Mucosa of rectum (tissue), 2 donors: ENCODE data around the gene RNF11.

Source experiments
- H3K27ac ChIP-seq, 2 donors: one replicate each; pipeline ENCODE4 v1.7.0; 2013; ENCODE audit warnings: inconsistent platforms in 2 of 2, low read depth in 2 of 2, low read length in 2 of 2
- H3K27me3 ChIP-seq, 2 donors: one replicate each; pipeline ENCODE4 v1.7.0; 2013; ENCODE audit warnings: low read length in 2 of 2; ENCODE audit not compliant: control insufficient read depth in 2 of 2, insufficient read depth in 2 of 2
- H3K36me3 ChIP-seq, 2 donors: one replicate each; pipeline ENCODE4 v1.7.0; 2013; ENCODE audit warnings: low read length in 2 of 2; ENCODE audit not compliant: control insufficient read depth in 2 of 2, insufficient read depth in 2 of 2
- H3K4me1 ChIP-seq, 2 donors: one replicate each; pipeline ENCODE4 v1.7.0; 2013; ENCODE audit warnings: low read length in 2 of 2, mild to moderate bottlenecking in 1 of 2; ENCODE audit not compliant: control insufficient read depth in 2 of 2, insufficient read depth in 2 of 2
- H3K4me3 ChIP-seq, 2 donors: one replicate each; pipeline ENCODE4 v1.7.0; 2013; ENCODE audit warnings: low read length in 2 of 2
- H3K9ac ChIP-seq, 2 donors: one replicate each; pipeline ENCODE4 v1.7.0; 2013; ENCODE audit warnings: low read length in 2 of 2, low read depth in 1 of 2, mild to moderate bottlenecking in 1 of 2
- H3K9me3 ChIP-seq, 2 donors: one replicate each; pipeline ENCODE4 v1.7.0; 2013; ENCODE audit warnings: low read length in 2 of 2; ENCODE audit not compliant: control insufficient read depth in 2 of 2
- donor health status: healthy.
- donor health status: Normal muscosa, but diverticular disease.

RNF11 gene

DNA sequence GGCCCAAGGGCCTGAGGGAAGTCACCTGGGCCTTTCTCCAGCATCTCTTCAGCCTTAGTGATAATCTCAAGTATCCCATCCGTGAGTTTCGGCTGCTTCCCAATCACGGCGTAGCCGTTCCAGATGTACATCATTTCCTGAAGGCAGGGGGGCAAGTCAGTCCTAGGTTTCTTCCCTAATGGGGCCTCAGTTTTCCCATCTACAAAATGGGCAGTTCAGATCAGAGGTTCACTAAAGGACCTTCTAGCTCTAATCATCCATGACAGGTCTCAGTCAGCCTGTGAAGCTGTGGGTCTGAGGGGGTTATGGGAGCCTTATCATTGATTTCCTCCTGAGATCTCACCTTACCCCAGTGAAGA lies 54.4 kb downstream of the RNF11 start:
- Histone ChIP-seq H3K27ac (no peak overlapping the region), H3K4me1 (no peaks in the 10 kb centered on the region), H3K4me3 (no peak overlapping the region), H3K36me3 (peaks cover 13 to 27% of the 10 kb centered on the region in 2 donors), H3K9me3 (no peaks in the 10 kb centered on the region), H3K9ac (no peak overlapping the region), H3K27me3 (no peaks in the 10 kb centered on the region)

GRCh38 chr1:51293898-51294515 lies 57.9 kb downstream of the RNF11 start:
- Histone ChIP-seq H3K27me3 (no peaks in the 10 kb centered on the region), H3K4me3 (no peak overlapping the region), H3K36me3 (peaks cover 7 to 10% of the 10 kb centered on the region in 2 donors), H3K4me1 (peaks cover 10 to 16% of the 10 kb centered on the region in 2 donors), H3K9me3 (no peaks in the 10 kb centered on the region), H3K27ac (no peak overlapping the region), H3K9ac (no peak overlapping the region)

DNA sequence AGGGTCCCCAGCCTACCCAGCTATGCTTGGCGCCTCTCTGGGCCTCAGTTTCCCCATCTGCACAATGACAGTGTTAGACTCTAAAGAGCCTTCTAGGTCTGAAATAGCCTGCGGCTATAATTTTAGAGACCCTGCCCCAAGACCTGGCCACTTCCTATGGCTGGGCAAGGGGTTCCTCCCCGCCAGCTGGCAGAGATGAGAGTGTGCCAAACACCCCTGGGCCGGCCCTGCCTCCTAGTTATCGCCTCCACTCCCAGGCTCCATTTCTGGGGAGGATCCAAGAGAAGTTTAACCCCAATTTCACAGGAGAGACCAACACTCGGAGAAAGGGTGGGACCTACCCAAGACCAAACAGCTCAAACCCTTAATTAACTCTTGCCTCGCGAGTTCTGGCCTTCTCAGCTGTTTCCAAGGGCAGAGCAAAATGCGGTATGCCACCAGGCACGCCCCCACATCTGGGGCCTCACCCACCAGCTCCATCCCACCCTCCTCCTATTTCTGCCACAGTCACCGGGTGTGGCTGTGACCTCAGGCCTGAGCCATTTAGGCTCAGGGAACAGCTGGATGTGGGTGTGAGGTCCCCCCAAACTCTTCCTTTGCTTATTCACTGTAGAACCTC lies 58.6 kb downstream of the RNF11 start:
- Histone ChIP-seq H3K27me3 (no peaks in the 10 kb centered on the region), H3K4me1 (peaks cover 10 to 16% of the 10 kb centered on the region in 2 donors), H3K27ac (no peak overlapping the region), H3K4me3 (no peak overlapping the region), H3K36me3 (peaks cover under 1 to 5% of the 10 kb centered on the region in 2 donors), H3K9ac (no peak overlapping the region), H3K9me3 (no peaks in the 10 kb centered on the region)

DNA sequence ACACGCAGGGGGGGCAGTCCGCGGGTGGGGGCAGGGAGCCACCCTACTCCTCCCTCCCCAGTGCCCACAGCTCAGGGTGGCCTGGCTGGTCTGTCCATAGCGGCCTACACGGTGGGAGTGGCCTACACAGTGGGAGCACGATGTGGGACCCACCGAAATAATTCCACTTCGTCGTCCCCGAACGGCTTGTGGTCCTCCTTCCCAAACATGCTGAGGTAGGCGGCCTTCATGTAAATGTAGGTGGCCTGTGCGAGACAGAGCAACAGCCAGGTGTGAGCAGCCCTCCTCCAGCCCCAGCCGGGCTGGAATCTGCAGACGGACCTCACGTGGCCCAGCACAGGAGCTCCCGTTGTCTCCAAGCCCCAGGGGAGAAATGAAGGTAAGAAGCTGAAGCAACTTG lies 59.9 kb downstream of the RNF11 start:
- H3K4me3 ChIP-seq = no peak overlapping the region
- no peak overlapping the region for H3K27ac ChIP-seq
- no peaks in the 10 kb centered on the region for H3K27me3 ChIP-seq
- peaks cover 10 to 16% of the 10 kb centered on the region in 2 donors for H3K4me1 ChIP-seq
- peaks cover 2 to 4% of the 10 kb centered on the region in 2 donors for H3K36me3 ChIP-seq
- no peak overlapping the region for H3K9ac ChIP-seq
- no peaks in the 10 kb centered on the region for H3K9me3 ChIP-seq

GRCh38 chr1:51296383-51297357 lies 60.6 kb downstream of the RNF11 start:
- Histone ChIP-seq H3K27ac (peak overlapping the region in 1 of 2 donors; percentile 23), H3K27me3 (no peaks in the 10 kb centered on the region)

GRCh38 chr1:51297401-51298321 lies 61.6 kb downstream of the RNF11 start:
- H3K9ac ChIP-seq = peak overlapping the region in 1 of 2 donors; percentile 39
- peaks cover 0 to 6% of the 10 kb centered on the region in 2 donors for H3K36me3 ChIP-seq
- no peaks in the 10 kb centered on the region for H3K9me3 ChIP-seq
- peaks cover 10 to 16% of the 10 kb centered on the region in 2 donors for H3K4me1 ChIP-seq
- no peaks in the 10 kb centered on the region for H3K27me3 ChIP-seq
- H3K4me3 ChIP-seq = peak overlapping the region in 1 of 2 donors; percentile 62
- H3K27ac ChIP-seq = peak overlapping the region; percentile 10 to 23

More at GRCh38 chr1:51296383-51297357, 60.6 kb downstream of the RNF11 start:
- H3K9ac ChIP-seq = peak overlapping the region; percentile 39 to 47
- H3K36me3 ChIP-seq = peaks cover 2 to 4% of the 10 kb centered on the region in 2 donors
- H3K9me3 ChIP-seq = no peaks in the 10 kb centered on the region
- peaks cover 10 to 16% of the 10 kb centered on the region in 2 donors for H3K4me1 ChIP-seq
- peak overlapping the region; percentile 56 to 62 for H3K4me3 ChIP-seq

GRCh38 chr1:51298322-51298705 lies 62.2 kb downstream of the RNF11 start:
- no peak overlapping the region for H3K27ac ChIP-seq
- no peak overlapping the region for H3K4me3 ChIP-seq
- H3K36me3 ChIP-seq = peaks cover 0 to 9% of the 10 kb centered on the region in 2 donors
- H3K4me1 ChIP-seq = peaks cover 10 to 16% of the 10 kb centered on the region in 2 donors
- H3K27me3 ChIP-seq = no peaks in the 10 kb centered on the region
- no peaks in the 10 kb centered on the region for H3K9me3 ChIP-seq
- H3K9ac ChIP-seq = no peak overlapping the region

- Histone ChIP-seq H3K36me3 (peaks cover 0 to 9% of the 10 kb centered on the region in 2 donors), H3K9ac (no peak overlapping the region), H3K4me3 (no peak overlapping the region), H3K27ac (no peak overlapping the region), H3K4me1 (peaks cover 10 to 16% of the 10 kb centered on the region in 2 donors), H3K9me3 (no peaks in the 10 kb centered on the region), H3K27me3 (no peaks in the 10 kb centered on the region)
Observed at GRCh38 chr1:51299185-51299885, 63.3 kb downstream of the RNF11 start.
